ENCODE measurements around the gene EXPH5. TPM values are rescaled to one million over a fixed set of nuclear protein-coding genes. Genes with fewer than 3 reads are reported as not detected.

Gene EXPH5
- total and polyA plus RNA-seq, 9 of the 15 experiments (the other 6 are each of a cell fraction or from before 2014, with no cell fraction given): 1.3 to 8.5 (median 4.8) TPM

DNA sequence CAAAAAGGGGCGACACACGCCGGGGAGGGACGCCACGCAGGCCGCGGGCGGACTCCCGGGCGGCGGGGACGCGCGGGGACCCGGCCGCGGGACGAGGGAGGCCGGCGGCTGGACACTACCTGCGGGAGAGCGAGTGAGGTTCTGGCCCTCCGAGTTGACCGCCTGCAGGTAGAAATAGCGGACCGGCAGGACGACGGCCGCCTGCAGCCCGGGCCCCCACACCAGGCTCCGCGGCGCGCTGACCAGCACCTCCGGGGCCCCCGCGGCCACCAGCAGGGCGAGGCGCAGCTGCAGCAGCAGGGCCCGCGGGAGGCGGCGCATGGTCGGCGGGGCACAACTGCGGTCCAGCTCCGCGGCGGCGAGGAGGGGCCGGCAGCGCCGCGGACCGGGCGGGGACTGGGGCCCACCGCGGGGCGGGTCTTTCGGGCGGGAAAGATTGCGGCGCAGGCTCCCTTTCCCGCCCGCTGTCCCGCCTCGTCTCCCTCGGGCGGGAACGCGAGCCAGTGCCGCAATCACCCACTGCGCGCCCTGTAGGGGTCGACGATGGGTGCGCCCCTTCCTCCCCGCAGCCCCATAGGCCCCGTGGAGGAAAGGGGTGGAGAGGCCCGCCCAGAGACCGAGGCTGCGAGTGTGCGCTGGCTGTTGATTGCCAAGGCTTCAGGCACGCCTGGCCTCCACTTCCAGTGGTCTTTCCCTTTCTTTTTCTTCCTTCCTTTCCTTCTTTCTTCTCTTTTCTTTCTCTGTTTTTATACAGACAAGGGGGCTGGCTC is 95.3 kb downstream of the EXPH5 start, which contains the start of gene POGLUT3 (continued):
- TF ChIP-seq PRPF4 (IDR thresholded peaks at IDR 0.05; ENCODE audit: insufficient read depth, low read depth, low read length, poor library complexity, severe bottlenecking) (no peak), ZFP36 (IDR thresholded peaks at IDR 0.05; ENCODE audit: low read depth, low read length, partially characterized antibody) (no peak), CLOCK (CRISPR knock-in tag; IDR thresholded peaks at IDR 0.05; ENCODE audit: borderline replicate concordance) (no peak), ZSCAN29 (IDR thresholded peaks at IDR 0.05) (no peak), ADNP (tag; IDR thresholded peaks at IDR 0.05) (no peak), CREBBP (IDR thresholded peaks at IDR 0.05; ENCODE audit: low read depth, low read length) (no peak), ZBTB40 (IDR thresholded peaks at IDR 0.05) (peak; percentile 60; the same call in 1 of the 2 replicates), ZBTB40 (CRISPR knock-in tag; IDR thresholded peaks at IDR 0.05) (peak; percentile 58; the same call in 1 of the 2 replicates)
- TF ChIP-seq, protein P1, sequence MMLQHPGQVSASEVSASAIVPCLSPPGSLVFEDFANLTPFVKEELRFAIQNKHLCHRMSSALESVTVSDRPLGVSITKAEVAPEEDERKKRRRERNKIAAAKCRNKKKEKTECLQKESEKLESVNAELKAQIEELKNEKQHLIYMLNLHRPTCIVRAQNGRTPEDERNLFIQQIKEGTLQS (IDR thresholded peaks at IDR 0.05): no peak
- TF ChIP-seq, protein P1 (CRISPR knock-in tag; conservative IDR thresholded peaks at IDR 0.05): no peak
- TF ChIP-seq, protein P2, sequence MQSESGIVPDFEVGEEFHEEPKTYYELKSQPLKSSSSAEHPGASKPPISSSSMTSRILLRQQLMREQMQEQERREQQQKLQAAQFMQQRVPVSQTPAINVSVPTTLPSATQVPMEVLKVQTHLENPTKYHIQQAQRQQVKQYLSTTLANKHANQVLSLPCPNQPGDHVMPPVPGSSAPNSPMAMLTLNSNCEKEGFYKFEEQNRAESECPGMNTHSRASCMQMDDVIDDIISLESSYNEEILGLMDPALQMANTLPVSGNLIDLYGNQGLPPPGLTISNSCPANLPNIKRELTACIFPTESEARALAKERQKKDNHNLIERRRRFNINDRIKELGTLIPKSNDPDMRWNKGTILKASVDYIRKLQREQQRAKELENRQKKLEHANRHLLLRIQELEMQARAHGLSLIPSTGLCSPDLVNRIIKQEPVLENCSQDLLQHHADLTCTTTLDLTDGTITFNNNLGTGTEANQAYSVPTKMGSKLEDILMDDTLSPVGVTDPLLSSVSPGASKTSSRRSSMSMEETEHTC (IDR thresholded peaks at IDR 0.05): no peak
